Stomach (tissue), 4 donors: ENCODE results near the gene MYF6.

Experiments
- POLR2A ChIP-seq, 4 donors: fragments of 450-650 bp; IDR thresholded peaks; one replicate each; pipeline ENCODE4 v1.6.1; 2016; ENCODE audit warnings: antibody characterized with exemption in 4 of 4, control low read depth in 2 of 4, mild to moderate bottlenecking in 1 of 4, moderate library complexity in 1 of 4
- POLR2AphosphoS5 ChIP-seq, 3 donors: sonication (generic); formaldehyde crosslinking; IDR thresholded peaks; one replicate each; pipeline ENCODE4 v1.6.1; 2016; ENCODE audit warnings: antibody characterized with exemption in 3 of 3
- TF ChIP-seq, protein P1 (sequence below), 7 experiments: fragments of 450-650 bp in 4 of 7; fragments of 200-600 bp in 3 of 7; sonication (generic) in 3 of 7; IDR thresholded peaks; one replicate each; pipeline ENCODE4 v1.5.1; 2016 to 2019; ENCODE audit warnings: antibody characterized with exemption in 7 of 7, control low read depth in 2 of 7, mild to moderate bottlenecking in 1 of 7

DNA sequence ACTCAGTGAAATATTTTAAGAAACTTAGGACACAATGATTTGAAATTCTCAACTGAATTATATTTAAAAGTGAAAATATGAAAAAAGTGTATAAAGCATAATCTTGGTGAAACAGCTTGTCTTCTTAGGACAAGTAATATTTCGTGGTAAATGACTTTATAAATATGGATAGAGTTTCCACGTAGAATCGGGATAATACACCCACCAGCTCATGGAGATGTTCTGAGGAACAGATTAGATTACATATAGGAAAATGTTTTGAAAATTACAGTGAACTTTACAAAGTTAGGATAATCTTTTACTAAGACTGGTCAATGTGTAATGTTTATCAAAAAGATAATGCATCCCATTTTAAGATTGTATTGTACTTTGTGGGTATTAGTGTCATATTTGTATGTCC is 25.6 kb upstream of the MYF6 start:
- TF ChIP-seq, protein P1, sequence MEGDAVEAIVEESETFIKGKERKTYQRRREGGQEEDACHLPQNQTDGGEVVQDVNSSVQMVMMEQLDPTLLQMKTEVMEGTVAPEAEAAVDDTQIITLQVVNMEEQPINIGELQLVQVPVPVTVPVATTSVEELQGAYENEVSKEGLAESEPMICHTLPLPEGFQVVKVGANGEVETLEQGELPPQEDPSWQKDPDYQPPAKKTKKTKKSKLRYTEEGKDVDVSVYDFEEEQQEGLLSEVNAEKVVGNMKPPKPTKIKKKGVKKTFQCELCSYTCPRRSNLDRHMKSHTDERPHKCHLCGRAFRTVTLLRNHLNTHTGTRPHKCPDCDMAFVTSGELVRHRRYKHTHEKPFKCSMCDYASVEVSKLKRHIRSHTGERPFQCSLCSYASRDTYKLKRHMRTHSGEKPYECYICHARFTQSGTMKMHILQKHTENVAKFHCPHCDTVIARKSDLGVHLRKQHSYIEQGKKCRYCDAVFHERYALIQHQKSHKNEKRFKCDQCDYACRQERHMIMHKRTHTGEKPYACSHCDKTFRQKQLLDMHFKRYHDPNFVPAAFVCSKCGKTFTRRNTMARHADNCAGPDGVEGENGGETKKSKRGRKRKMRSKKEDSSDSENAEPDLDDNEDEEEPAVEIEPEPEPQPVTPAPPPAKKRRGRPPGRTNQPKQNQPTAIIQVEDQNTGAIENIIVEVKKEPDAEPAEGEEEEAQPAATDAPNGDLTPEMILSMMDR (IDR thresholded peaks at IDR 0.05), result no peak
- no peak for TF ChIP-seq POLR2AphosphoS5 (IDR thresholded peaks at IDR 0.05)
- TF ChIP-seq POLR2A (IDR thresholded peaks at IDR 0.05), result no peak
